NCI-H2171 treated with DMSO at 0.1 percent for 48 hours (cell line): ENCODE results near the gene CAMSAP2.
A peak's percentile ranks its signal among the peaks of the same experiment; 100 is the strongest.

Experiments
- DNase-seq: peaks from one replicate; lab custom pipeline; 2025; lab: John Stamatoyannopoulos, UW

CAMSAP2 gene, protein sequence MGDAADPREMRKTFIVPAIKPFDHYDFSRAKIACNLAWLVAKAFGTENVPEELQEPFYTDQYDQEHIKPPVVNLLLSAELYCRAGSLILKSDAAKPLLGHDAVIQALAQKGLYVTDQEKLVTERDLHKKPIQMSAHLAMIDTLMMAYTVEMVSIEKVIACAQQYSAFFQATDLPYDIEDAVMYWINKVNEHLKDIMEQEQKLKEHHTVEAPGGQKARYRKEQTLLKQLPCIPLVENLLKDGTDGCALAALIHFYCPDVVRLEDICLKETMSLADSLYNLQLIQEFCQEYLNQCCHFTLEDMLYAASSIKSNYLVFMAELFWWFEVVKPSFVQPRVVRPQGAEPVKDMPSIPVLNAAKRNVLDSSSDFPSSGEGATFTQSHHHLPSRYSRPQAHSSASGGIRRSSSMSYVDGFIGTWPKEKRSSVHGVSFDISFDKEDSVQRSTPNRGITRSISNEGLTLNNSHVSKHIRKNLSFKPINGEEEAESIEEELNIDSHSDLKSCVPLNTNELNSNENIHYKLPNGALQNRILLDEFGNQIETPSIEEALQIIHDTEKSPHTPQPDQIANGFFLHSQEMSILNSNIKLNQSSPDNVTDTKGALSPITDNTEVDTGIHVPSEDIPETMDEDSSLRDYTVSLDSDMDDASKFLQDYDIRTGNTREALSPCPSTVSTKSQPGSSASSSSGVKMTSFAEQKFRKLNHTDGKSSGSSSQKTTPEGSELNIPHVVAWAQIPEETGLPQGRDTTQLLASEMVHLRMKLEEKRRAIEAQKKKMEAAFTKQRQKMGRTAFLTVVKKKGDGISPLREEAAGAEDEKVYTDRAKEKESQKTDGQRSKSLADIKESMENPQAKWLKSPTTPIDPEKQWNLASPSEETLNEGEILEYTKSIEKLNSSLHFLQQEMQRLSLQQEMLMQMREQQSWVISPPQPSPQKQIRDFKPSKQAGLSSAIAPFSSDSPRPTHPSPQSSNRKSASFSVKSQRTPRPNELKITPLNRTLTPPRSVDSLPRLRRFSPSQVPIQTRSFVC (N-terminal part only)

DNA sequence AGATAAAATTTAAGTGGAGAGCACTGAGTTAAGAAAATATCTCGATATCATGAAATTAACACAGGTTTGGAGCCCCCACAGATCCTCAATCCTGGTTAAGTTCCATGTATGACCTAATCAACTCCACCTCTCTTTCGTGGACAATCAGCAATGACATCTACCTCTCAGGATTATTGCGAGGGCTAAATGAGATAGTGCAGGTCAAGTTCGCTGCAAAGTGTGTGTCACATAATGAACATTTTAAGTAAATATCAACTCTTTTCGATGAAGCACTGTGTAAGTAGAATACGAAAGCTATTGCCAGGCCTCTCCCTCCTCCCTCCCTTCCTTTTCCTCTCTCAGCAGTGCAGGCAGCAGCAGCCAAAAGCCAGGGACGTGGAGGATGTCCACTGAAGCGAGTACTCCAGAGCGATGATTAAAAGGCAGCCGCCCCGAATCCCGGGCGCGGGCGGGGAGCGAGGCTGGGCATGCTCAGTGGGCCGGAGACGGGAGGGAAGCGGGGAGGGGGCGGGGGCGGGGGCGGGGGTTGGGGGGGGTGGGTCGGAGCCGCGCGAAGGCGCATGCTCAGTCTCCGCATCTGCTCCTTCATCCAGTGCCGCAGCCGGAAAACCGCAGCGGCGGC, at the start of gene CAMSAP2:
Gene CAMSAP2 (plus strand): TSS at position 567 of the 622 bp plus-strand sequence. CDS start 935 bp downstream, outside the sequence.
- DNase-seq = peak; percentile 94

DNA sequence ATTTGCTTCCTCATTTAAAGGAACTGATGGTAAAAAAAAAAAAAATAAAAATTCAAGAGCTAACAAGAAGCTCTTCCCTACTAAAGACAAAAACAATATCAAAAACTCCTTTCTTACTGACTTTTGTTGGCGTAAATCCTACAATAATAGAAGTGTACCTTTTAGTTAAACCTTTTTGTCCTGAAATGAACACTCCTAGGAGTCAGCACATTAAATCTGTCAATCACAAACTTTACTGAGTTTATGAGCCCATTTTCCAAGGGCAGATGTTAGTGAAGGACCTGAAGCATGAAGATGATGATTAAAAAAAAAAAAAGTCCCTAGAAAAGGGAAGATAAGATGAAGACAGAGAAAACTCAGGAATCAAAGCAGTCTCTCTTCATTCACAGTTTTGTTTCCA, 46.4 kb upstream of the CAMSAP2 start:
- no peak for DNase-seq

DNA sequence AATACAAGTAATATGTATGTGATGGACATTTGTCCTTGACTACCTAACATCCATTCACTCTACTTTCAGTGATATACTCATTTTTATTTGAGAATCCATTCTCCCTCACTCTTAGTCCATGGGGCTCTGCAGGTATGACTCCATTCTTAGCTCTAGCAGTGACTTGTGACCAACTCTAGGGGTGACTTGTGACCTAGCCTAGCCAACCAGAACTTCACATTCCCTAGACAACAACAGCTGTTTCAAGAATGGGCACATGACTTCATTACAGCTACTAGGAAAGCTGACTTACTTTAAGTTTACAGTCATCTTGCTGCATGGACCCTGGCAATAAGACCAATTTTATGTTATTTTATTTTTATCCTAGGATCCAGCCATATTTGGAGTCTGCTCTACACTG, 45.4 kb upstream of the CAMSAP2 start:
- DNase-seq = no peak

DNA sequence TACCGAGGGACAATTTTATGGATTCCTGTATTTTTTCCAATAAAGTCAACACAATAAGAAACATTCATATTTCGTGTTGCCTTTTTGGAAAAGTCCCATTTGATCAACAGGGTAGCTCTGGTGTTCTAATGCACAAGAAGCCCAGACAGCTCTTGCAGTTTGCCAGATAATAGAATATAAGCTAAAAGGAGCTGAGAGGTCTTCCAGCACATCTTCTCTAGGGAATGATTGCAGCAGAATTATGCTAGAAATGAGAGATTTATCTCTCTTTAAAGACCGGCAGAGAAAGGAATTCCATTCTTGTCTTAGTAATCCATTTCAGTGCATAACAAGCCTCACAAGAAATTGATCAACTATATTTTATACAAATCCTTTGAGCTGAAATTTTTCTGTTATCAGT, 44.0 kb upstream of the CAMSAP2 start:
- no peak for DNase-seq

DNA sequence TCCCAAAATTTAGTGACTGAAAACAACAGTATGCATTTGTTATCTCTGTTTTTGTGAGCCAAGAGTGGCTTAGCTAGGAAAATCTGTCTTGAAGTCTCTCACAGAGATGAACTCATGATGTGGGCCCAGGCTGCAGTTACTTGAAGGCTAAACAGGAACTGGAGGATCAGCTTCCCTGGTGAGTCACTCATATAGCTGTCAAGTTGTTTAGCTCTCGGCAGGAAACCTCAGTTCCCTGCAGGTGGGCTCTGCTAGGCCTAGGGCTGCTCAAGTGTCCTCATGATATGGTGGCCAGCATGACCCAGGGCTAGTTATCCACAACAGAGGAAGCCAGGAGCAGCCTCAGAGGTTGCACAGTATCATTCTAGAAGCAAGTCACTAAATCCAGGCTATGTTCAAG, 38.8 kb upstream of the CAMSAP2 start:
- DNase-seq = no peak

DNA sequence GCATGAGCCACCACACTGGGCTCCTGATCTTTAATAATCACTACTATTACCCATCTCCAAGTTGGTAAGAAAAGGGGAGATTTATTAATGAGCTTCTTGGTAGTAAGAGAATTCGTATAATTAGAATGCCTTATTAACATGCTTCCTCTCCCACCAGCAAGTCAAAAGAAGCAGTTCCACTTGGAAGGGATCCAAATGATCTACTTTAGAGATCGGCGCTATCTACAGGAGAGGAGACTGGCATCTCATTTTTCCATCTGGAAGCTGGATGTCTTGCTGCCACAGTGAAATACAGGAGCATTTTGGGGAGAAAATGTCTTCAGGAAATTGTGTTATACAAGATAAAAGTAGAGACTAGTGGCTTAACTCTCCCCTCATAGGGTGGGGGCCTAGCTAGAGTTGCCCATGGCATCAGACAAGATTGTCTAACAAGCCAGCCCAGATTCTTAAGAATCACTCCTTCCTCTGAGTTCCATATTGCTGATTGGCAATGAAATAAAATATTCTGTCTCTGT, 33.6 kb upstream of the CAMSAP2 start:
- DNase-seq = no peak

DNA sequence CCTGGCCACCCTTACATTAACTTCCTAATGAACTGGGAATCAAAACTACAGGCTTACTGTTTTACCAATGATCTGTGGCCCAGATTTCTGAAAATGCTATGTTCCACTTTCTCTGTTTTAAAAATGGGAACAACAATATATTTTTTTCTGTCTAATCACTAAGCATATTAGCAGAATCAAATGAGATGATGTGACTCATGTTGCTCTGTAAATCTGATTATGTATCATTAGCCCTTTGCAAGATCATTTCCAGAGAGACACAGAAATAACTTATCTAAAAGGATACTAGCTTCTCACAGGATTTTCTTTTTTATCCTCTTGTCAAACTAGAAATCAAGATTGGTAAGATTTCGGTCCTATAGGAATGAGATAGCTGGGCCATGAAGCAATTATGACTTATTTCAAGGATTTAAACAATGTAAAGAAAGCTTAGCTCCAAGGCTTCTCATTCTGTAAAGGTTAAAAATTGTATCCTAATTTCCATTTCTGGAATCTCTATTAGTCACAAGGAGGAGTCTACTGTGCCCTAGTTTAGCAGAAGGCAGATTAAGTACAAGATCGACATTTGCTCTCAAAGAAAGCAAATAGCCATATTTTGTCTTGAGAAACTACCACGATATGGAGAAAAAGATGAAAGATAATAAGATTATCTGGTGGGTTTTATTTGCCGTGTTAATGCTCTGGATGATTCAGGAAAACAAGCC, 32.4 kb upstream of the CAMSAP2 start:
- no peak for DNase-seq

DNA sequence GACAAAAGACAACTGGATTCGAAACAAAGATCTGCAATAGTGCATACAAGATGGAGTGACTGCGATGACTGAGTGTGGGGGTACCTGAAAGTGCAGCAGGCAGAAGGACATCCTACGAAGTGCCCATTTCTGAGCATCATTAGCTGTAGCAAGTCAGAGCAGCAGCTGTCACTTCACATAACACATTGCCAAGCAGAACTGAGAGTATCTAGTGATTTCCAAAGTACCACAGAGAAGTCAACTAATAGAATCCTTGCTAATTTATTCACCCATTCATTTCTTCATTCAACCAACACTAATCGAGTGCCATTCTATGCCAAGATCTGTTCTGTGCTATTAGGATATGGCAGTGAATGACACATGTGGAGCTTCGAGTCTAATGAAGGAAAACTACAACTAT, 31.6 kb upstream of the CAMSAP2 start:
- no peak for DNase-seq

DNA sequence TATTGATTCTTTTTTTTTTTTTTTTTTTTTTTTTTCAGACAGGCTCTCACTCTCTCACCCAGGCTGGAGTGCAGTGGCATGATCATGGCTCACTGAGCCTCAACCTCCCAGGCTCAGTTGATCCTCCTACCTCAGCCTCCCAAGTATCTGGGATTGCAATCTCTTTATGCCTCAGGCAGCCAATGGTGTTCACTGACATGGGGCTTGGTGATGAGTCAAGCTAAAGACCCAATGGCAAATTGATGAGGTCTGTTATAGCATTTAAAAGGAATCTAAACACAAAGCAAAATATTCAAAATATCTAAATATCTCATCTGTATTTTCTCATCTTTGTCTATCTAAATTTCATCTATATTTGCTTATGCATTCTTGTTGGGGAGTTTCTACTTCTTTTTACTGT, 30.5 kb upstream of the CAMSAP2 start:
- DNase-seq = no peak

DNA sequence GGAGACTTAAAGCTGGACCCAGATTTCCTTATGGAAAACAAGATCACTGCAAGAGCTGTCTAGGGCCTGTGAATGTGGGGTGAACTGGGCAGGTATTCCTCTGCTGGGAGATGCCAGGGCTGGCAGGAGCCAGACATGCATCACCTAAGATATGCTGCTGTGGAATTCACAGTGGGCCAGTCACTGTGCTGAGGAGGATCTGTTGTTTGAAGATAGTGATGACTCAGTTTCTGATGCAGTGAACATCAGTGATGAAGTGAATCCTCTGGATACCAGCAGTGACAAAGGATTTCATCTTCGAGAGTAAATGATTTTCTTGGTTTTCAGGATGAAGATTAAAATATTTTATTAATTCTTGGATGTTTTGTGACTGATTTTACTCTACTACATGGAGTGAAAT, 29.9 kb upstream of the CAMSAP2 start:
- DNase-seq = no peak

DNA sequence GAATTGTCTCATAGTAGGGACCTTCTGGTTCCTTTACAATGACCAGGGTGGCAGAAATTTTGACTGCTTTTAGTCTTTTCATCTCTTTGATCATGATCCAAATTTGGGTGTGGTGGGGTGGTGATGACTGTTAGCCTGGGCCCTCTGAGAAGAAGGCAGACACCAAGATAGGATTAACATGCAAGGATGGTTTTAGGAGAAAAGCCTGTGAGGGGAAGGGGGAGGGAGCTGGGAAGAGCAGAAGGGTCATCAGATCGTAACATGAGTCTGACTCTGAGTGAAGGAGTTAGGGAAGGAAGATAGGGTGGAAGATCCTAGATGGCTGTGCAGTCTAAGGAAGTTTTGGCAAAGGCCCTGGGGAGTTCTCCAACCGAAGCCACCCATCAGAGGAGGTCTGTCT, 28.5 kb upstream of the CAMSAP2 start:
- DNase-seq = no peak

DNA sequence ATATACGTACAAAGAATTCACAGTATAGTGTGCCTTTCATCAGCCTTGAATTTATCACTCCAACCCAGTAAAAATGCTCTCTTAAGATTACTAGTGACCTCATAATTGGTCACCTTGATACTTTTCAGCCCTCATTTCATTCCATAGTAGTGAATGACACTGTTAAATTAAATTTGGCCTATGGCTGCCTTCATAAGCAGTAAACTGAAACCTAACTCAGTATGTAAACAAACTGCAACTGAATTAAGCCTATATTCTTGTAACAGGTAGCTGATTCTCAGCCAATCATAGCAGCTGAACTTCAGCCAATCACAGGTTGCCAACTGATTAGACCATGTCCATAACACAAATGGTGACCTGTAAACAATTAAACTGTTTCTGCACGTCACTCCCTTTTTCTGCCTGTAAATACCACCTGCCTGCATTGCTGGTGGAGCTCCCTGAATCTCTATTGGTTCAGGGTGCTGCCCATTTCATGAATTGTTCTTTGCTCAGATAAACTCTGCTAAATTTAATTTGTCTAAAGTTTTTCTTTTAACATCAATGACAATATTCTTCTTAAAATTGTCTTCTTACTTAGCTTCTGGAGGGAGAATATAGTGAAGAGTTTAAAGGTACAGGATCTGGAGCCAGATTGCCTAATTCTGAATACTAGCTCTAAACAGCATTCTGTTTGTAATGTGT, 24.0 kb upstream of the CAMSAP2 start:
- no peak for DNase-seq

DNA sequence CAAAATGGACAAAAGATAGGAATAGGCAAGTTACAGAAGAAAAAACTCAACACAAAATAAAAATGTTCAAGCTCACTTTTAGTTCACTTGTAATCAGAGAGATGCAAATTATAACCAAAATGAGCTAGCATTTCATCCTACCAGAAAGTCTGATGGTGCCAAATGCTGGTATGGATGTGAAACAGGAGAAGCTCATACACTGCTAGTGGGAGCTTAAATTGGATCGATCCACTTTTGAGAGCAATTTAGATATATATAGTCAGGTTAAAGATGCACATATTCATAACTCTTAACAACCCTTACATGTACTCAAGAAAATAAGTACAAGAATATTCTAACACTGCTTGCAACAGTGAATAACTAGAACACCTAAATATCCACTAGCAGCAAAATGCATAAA, 18.5 kb upstream of the CAMSAP2 start:
- no peak for DNase-seq

DNA sequence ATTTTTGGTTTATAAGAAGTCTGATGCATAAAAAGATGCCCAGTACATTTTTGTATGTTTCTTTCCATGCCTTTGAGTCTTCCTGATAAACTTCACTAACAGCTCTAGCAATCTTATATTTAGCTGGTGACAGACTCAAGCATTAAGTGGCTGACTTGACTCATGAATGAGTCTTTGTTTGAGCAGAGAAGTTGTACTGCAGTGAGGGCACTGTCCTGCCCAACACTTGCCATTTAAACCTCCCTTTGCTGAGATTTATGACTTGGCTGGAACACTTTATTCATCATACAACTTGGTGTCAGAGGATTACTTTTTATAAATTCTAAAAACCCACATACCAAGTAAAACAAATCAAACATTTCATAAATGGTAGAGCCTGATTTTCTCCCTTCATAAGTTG, 14.6 kb upstream of the CAMSAP2 start:
- no peak for DNase-seq

DNA sequence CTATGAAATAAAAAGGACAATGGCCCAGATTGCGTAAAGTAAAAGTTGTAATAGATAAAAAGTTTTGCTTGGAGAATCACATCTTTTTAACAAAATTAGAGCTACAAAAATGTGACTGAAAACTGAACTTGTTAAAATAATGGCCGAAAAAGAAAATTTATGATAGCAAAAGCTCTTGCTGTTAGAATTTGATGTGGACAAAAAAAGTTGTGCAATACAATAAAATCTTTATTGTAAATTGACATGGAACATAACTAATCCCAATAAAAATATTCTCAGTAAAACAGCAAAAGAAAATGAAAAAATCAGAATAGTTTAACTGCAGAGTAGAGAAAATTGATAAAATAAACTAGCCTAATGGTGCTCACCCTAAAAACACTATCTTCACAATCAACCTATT, 11.4 kb upstream of the CAMSAP2 start:
- no peak for DNase-seq

DNA sequence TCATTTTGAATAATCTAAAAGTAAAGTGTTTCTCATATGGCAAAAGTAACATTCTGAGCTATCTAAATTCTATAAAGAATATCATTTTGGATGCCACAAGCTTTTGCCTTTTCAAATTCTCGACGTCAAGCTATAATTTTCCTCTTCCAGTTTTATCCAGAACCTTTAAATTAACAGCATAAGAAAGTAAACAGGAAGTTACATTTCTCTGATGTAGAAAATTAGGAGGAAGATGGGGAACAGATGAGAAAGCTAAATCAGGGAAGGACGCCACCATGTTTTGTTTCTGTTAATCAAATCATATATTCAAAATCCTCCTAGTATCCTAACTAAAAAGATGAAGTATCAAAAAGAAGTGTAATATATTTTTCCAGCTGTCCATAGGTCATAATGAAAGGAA, 8.8 kb upstream of the CAMSAP2 start:
- no peak for DNase-seq

DNA sequence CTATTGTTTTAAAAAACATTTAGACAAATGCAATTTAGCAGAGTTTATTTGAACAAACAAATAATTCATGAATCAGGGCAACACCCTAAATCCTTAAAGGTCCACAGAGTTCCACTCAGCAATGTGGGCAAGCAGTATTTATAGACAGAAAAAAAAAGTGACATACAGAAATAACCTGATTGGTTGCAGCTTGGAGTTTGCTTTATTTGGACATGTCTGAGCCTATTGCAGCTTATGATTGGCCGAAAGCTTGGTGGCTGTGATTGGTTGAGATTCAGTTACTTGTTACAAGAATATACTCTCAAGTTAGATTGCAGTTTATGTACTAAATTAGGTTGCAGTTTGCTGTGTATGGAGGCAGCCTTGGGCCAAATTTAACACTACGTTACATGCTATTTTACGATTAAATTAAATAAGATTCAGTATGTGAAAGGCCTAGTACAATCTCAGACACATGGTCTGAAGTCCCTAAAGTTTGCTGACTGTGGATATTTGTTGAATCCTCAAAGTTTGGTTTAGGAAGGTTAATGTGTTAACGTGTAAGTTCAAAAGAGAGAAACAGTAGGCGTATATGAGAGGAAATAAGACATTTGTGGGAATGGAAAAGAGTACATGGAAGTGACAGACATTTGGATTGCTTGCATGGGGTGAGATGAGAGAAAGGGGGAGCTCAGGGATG, 6.9 kb upstream of the CAMSAP2 start:
- DNase-seq = peak; percentile 3

DNA sequence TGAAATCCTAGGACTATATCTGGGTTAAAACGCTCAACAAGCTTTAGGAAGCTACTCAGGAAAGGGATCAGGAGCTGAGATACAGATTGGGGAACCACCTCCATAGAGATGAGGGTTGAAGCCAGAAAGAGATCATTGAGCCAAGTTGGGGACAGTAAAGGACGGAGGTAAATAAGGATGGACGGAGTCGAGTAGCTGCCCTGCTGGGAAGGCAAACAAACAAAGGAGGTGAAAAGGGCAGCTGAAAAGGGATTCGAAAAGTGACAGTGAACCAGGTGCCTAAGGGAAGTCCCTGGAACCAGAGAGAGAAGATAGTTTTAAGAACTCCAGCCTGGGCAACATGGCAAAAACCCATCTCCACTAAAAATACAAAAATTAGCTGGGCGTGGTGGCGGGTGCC, 6.3 kb upstream of the CAMSAP2 start:
- no peak for DNase-seq

DNA sequence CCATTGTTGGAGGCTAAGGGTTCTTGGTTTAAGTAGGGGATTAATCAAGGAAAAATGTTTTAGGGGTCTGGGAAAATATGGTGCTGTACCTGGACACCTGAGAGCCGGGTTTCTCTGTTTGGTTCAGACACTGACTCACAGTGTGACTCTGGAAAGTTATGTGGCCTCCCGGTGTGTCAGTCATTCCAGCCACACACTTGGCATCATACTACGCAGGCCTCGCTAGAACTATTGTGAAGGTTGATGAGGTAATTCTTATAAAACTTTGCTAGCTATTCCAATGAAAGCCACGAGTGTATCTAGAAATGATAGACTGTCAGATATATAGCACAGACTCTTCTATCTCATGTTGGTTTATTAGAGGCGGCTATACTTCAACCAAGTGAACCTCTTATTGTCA, 4.8 kb upstream of the CAMSAP2 start:
- no peak for DNase-seq

DNA sequence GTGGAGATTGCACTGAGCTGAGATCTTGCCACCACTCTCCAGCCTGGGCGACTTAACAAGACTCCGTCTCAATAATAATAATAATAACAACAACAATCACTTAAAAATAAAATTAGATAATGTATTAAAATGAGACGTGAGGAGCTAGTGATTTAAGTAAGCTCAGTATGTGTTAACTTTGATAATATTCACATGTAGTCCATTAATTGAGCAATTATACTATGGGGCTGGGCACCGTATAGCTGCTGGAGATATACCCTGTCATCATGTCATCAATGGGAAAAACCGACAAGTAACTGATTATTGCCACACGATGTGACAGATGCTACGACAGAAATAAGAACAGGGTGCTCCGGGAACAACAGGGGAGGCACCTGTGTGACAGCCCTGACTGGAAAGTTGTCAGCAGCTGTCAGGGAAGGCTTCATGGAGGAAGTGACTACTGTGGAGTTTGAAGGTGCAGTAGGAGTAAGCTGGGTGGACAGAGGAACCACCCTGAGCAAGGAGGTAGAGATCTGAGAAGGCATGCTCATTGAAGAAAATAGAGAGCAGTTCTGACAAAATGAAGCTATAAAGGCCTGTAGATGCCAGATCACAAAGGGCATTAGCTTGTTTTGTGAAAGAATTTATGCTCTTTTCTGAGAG, 924 bp upstream of the CAMSAP2 start:
- DNase-seq = peak; percentile 33
